GM12892 (cell line): ENCODE results near the gene LMLN.

Experiments used
- POLR2A ChIP-seq: IDR thresholded peaks from 2 replicates; pipeline ENCODE4 v1.6.1; 2011; ENCODE audit warnings: low read depth, low read length, control low read depth
- POLR2AphosphoS5 ChIP-seq: IDR thresholded peaks from 2 replicates; pipeline ENCODE4 v1.6.1; 2011; ENCODE audit warnings: low read depth, low read length, control low read depth
- TAF1 ChIP-seq: IDR thresholded peaks from 2 replicates; pipeline ENCODE4 v1.6.1; 2011; ENCODE audit warnings: low read depth, mild to moderate bottlenecking, control low read depth, low read length, borderline replicate concordance

DNA sequence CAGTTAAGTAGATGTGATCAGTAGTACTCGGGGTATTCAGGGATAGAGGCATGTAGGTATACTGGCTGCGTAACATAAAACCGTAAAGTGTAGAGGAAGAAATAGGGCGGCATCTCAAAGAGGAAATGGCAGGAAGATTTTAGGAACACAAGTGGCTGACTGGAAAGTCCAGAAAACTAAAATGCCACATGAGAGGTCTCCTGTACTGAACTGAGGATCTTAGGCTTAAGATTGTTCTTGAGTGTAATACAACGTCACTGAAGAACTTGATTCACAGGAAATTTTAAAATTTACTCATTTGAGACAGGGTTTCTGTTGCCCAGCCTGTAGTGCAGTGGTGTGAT lies 2.3 kb upstream of the LMLN start:
- no peak for TF ChIP-seq TAF1
- peak; percentile 1; the same call in 1 of the 2 replicates for TF ChIP-seq POLR2A
- no peak for TF ChIP-seq POLR2AphosphoS5
